KOPT-K1 (cell line): ENCODE measurements around the gene BRF1.
"Not testable (repeated sequence)": the region's sequence is repeated elsewhere in the genome, so short reads cannot be mapped to it uniquely, and the experiment has no call there.

Source experiments
- H3K27ac ChIP-seq: fragments of 200-600 bp; sonication (generic); 2 replicates; pipeline ENCODE4 v1.5.1; 2016; ENCODE audit warnings: antibody characterized with exemption, mild to moderate bottlenecking, low read depth, low read length; ENCODE audit not compliant: poor library complexity, severe bottlenecking
- H3K36me3 ChIP-seq: fragments of 200-600 bp; sonication (generic); 2 replicates; pipeline ENCODE4 v1.5.1; 2017; ENCODE audit warnings: antibody characterized with exemption, mild to moderate bottlenecking, low read length, moderate library complexity; ENCODE audit not compliant: insufficient read depth
- H3K9me3 ChIP-seq: fragments of 200-600 bp; sonication (generic); 2 replicates; pipeline ENCODE4 v1.5.1; 2017; ENCODE audit warnings: antibody characterized with exemption, low read length, mild to moderate bottlenecking; ENCODE audit not compliant: insufficient read depth, poor library complexity, severe bottlenecking

BRF1 gene

DNA sequence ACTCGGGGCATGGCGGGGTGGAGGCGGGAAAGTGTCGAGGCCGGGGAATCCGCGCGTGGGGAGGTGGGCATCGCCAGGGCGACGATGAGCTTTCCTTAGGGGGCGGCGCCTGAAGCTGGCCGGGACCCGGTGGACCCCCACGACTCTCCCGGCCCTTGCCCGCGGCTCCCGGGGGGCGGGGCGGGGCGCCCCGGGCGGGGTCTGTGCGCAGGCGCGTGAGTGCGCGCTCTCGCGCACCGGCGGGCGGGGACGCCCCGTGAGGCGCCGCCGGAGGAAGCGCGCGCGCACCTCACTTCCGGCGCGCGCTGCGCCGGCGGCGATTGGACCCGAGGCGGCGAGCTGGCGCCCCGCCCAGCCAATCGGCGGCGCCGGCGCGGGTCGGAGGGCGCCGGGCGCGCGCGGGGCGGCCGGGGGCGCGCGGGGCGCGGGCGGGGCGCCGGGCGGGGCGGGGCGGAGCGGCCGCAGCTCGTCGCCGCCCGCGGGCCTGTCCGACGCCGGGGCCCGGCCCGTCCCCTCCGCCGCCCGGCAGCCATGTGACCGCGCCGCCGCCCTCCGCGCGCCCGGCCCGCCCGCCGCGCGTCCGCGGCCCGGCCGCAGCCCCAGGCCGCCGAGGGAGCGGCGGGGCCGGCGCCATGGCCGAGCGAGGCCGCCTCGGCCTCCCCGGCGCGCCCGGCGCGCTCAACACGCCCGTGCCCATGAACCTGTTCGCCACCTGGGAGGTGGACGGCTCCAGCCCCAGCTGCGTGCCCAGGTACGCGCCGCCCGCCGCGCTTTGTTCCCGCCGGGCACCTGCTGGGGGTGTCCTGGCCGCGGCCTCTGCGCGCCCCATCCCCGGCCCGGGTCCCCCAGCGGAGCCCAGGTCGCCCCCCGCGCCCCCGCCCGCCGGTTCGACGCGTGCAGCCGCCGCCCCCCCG is 13.7 kb upstream of the BRF1 start, which contains the start of gene PACS2:
Gene PACS2 (plus strand): TSS at position 462 of the 914 bp plus-strand sequence. CDS start 171 bp downstream, at position 633.
- Histone ChIP-seq H3K36me3 (no peaks in the 10 kb centered on the region), H3K27ac (peak within 1 kb of the TSS; percentile 44), H3K9me3 (peaks cover 3% of the 10 kb centered on the region)

DNA sequence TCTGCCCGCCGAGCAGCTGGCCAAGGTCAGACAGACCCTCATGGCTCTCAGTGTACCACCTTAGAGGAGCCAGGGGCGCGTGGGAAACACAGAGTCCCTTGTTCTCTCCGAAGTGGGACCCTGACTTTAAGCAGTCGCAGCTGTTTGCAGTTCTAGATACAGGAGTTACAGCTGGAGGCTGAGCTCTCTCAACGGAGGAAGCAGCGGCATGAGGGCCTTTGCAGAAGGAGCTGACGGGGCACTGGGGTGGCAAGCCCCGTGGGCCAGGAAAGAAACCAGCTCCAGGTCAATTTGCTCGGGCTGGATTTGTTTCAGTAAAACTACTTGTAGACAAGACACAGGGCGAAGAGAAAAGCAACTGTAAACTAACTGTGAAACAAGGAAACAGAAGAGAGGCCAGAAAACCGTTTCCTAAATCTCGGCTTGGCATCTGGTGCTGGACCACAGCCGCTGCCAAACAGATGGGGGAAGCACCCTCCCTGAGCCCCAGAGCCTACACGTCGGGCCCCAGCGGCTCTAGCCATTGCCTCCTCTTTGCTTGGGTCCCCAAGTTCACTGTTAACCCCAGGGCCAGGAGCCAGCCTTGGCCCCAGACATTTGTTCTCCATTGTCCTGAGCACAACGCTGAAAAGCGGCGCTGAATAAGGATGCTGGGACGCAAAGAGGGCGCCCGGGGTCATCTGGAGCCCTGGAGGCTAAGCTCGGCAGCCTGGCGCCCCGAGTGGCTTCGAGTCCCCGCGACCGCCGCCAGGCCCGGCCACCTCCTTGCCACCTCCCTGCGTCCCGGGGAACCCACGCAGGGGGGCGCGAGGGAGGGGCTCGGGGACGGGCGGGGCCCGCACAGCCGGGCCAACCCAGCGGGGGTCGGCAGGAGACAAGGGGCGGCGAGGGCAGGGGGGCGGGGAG is 12.8 kb upstream of the BRF1 start:
- H3K9me3 ChIP-seq: peaks cover 3% of the 10 kb centered on the region
- peak overlapping the region; percentile 44 for H3K27ac ChIP-seq
- no peaks in the 10 kb centered on the region for H3K36me3 ChIP-seq

GRCh38 chr14:105312973-105313372 is 12.2 kb upstream of the BRF1 start:
- Histone ChIP-seq H3K9me3 (peaks cover 3% of the 10 kb centered on the region), H3K36me3 (no peaks in the 10 kb centered on the region), H3K27ac (no peak overlapping the region)

DNA sequence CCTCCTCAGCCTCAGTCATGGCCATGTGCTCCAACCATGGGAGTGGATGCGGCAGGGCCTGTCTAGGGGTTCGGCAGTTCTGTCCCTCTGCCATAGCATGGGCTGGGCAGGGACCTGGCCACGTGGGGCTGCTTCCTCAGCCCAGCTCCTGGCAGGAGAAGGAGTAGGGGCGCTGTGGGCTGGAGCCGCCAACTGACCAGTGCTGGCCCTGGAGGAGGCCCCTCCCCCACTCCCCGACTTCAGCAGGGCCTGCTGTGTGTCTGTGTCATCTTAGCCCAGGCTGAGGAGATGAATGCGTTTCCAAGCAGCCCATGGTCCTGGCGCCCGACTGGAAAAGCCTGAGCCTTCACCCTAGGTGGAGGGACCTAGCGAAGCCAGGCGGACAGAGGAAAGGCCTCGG is 11.0 kb upstream of the BRF1 start:
- H3K9me3 ChIP-seq: peaks cover under 1% of the 10 kb centered on the region
- no peaks in the 10 kb centered on the region for H3K36me3 ChIP-seq
- H3K27ac ChIP-seq: no peak overlapping the region

DNA sequence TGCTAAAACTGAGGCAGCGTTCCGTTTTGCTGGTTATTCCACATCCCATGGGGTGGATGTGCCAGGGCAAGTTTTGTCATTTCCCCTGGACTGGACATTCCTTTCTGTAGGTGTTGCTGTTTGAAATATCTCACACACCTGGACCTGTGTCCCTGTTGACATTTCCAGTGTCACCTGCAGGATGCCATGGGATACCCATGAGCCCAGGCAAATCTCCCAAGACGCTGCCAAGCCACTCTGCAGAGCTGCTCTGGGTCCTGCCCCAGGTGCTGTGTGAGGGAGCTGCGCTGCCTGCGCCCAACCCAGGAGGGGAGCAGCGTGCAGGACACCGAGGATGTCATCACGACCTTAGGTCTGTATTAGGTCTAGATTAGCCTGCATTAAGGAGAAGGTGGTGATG is 8.6 kb upstream of the BRF1 start:
- H3K9me3 ChIP-seq: no peaks in the 10 kb centered on the region
- no peaks in the 10 kb centered on the region for H3K36me3 ChIP-seq
- no peak overlapping the region for H3K27ac ChIP-seq

DNA sequence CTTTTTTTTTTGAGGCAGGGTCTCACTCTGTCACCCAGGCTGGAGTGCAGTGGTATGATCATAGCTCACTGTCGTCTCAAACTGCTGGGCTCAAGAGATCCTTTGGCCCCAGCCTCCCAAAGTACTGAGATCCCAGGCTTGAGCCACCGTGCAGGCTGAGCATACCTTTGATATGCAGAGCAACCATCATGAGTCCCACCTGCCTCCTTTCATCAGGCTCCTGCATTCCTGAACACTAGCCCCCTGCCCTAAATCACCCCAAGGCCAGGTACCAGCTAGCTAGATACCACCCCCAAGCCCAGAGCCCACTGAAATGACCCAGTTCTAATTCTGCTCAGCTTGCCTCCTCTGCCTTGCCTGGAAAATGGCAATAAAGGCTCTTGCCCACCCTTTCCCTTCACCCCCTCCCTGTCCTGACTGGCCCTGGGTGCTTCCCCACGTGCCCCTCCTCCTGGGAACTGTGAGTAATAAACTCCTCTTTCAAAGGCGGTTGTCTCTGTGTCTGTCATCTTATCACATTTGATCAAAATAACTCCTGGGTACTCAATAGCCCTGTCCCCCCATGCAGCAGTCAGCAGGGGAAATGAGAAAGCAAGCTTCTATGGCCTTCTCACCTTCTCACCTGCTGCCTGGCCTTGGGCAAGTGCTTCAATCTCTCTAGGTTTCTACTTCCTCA is 6.4 kb upstream of the BRF1 start:
- Histone ChIP-seq H3K36me3 (no peaks in the 10 kb centered on the region), H3K9me3 (no peaks in the 10 kb centered on the region), H3K27ac (no peak overlapping the region)

DNA sequence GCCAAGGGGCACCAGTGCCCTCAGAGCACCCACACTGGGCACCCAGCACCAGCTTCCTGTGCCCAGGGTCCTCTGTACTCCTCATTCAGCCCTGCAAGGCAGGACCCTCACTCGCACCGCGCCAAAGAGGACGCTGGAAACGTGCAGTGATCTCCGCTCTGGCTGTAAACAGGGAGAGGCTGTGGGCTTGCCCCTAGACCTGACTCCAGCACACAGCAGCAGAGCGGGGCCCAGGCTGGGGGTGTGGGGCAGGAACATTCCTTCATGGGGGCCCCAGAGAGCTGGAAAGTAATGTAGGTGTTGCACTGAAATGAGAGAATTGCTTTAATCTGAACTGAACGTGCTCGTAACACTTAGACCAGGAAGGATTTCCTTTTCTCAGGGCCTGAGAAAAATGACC is 5.0 kb upstream of the BRF1 start:
- Histone ChIP-seq H3K27ac (peak overlapping the region; percentile 53), H3K9me3 (no peaks in the 10 kb centered on the region), H3K36me3 (no peaks in the 10 kb centered on the region)

DNA sequence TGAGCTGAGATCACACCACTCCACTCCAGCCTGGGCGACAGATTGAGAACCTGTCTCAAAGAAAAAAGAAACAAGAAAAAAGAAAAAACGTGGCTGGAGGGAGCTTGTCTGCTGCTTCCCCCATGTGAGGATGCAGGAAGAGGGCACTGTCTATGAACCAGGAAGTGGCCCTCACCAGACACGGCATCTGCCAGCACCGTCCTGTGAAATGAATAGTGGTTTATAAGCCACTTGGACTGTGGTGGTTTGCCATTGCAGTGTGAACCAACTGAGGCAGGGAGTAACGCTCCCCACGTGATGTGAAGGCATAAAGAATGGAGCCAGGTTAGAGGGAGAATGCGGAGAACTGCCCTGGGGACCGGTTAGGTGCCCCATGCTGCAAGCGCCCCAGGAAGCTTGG is 4.5 kb upstream of the BRF1 start:
- H3K9me3 ChIP-seq: no peaks in the 10 kb centered on the region
- peak overlapping the region; percentile 53 for H3K27ac ChIP-seq
- no peaks in the 10 kb centered on the region for H3K36me3 ChIP-seq

GRCh38 chr14:105304565-105304964 is 3.8 kb upstream of the BRF1 start:
- no peaks in the 10 kb centered on the region for H3K36me3 ChIP-seq
- H3K27ac ChIP-seq: no peak overlapping the region
- H3K9me3 ChIP-seq: no peaks in the 10 kb centered on the region

- Histone ChIP-seq H3K9me3 (no peaks in the 10 kb centered on the region), H3K36me3 (no peaks in the 10 kb centered on the region), H3K27ac (no peak overlapping the region)
Observed at GRCh38 chr14:105303949-105304348, 3.1 kb upstream of the BRF1 start.

DNA sequence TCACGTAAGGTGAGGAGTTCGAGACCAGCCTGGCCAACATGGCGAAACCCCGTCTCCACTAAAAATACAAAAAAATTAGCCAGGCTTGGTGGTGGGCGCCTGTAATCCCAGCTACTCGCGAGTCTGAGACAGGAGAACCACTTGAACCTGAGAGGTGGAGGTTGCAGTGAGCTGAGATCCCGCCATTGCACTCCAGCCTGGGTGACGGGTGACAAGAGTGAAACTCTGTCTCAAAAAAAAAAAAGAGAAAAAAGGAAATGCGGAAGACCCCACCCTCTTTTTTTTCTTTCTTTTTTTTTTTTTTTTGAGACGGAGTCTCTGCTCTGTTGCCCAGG is 1.1 kb upstream of the BRF1 start:
- peak overlapping the region; percentile 77 for H3K27ac ChIP-seq
- H3K36me3 ChIP-seq, H3K9me3 ChIP-seq: not testable (repeated sequence)

DNA sequence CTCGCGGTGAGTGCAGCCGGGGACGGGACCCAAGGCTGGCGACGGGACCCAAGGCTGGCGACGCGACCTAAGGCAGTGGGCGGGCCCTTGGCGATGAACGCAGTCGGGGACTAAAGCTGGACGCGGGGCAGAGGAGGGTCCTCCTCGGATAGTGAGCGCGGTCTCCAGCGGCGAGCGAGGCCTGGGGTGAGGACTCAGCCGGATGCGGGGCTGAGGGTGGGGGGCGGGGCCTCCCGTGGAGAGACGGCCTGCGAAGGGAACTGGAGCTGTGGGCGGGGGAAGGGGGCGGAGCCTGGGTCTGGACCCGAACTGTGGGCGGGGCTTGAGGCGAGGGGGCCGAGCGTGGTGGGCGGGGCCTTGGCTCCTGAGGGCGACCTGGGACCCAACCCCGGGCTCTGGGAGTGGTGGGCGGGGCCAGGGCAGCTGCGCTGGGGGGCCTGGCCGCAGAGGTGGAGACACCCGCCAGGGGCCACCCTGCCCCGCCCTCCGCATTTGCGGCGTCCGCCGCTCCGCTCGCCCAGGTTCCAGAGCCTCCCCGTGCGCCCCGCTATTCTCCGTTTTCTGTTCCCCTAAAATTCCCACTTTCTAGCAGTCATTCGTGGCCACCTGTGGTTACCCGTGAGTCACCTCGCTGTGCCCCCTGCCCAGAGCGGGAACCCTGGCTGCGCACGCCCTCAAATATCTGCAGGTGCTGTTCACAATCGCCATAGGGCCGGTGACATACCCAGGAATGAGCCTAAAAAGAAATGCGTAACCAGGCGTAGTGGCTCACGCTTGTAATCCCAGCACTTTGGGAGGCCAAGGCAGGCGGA is 508 bp upstream of the BRF1 start:
- no peaks in the 10 kb centered on the region for H3K9me3 ChIP-seq
- H3K36me3 ChIP-seq: no peaks in the 10 kb centered on the region
- peak overlapping the region; percentile 77 for H3K27ac ChIP-seq

- H3K36me3 ChIP-seq: no peaks in the 10 kb centered on the region
- H3K27ac ChIP-seq: peak overlapping the region; percentile 77
- no peaks in the 10 kb centered on the region for H3K9me3 ChIP-seq
Observed at GRCh38 chr14:105299654-105300541, 903 bp downstream of the BRF1 start.
